Measurements from ENCODE around the gene CELSR1.

The CELSR1 gene

DNA sequence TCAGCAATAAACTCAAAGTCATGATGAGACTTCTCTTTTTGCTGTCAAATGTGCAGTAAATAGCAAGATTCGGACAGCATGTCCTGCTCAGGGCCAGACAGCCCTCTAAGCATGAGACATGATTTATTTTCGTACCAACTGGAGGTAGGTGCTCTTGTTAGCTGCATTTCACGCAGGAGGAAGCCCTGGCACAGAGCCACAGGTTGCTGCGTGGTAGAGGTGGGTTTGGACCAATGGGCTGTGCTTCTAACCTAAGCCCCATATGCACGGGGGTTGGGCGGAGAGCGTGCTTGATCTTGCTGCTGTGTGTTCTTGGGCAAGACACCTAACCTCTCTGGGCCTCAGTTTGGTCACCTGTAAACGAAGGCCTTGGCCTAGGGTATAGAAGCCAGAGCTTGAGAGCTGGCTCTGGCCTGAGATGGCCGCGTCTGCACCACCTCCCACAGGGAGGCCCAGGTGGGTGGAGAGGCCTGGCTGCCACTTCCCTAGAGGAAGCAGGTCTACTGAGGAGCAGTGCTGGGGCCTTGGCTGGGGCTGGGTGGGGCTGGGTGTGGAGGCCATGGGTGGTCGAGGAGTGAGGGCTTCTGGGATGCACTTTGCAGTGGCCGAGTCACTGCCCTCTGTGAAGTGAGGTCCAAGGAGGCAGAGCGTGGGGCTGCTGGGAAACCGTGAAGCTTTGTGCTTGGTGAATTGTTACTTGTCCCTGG, 44.3 kb upstream of the CELSR1 start:
- no peaks in the 10 kb centered on the region for H3K36me3 ChIP-seq (ENCODE audit: control insufficient read depth in 1 of 2, insufficient read depth in 2 of 2, low read length in 2 of 2)
- peak overlapping the region; percentile 63 to 69 for H3K9ac ChIP-seq (ENCODE audit: low read depth in 1 of 2, low read length in 2 of 2)
- H3K9me3 ChIP-seq (ENCODE audit: control insufficient read depth in 1 of 2, low read length in 2 of 2) = no peaks in the 10 kb centered on the region
- H3K4me1 ChIP-seq (ENCODE audit: control insufficient read depth in 1 of 2, insufficient read depth in 2 of 2, low read length in 2 of 2) = peaks cover 71 to 83% of the 10 kb centered on the region in 2 donors
- H3K27me3 ChIP-seq (ENCODE audit: control insufficient read depth in 1 of 2, insufficient read depth in 2 of 2, low read length in 2 of 2) = no peaks in the 10 kb centered on the region
- H3K27ac ChIP-seq (ENCODE audit: low read depth, low read length) = peak overlapping the region; percentile 75
- H3K4me3 ChIP-seq (ENCODE audit: low read depth in 1 of 2, low read length in 2 of 2) = peak overlapping the region in 1 of 2 donors; percentile 49

DNA sequence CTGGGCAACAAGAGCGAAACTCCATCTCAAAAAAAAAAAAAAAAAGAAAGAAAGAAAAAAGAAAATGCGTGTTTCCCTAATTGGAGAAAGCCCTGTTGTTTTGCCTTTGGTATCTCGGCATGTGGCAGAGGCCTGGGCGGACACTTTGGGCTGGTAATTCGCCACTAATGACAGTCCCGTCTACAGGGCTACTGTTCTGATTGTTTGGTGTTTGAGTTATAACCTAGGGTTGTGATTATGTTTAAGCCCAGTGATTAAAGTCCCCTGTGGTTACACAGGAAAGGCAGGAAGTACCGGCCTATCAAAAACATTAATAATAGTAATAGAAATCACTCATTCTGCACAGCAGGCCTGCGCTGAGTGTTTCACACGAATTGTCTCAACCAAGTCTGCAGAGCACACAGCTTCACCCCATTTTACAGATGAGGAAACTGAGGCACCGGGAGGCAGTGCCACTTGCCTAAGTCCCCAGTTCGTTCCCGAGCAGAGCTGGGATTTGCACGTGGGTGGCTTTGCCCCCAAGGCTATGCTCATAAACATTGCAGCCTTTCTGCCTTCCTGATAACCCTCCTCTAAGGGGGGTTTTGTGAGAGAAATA, 43.6 kb upstream of the CELSR1 start:
- peak overlapping the region; percentile 75 for H3K27ac ChIP-seq (ENCODE audit: low read depth, low read length)
- H3K36me3 ChIP-seq (ENCODE audit: control insufficient read depth in 1 of 2, insufficient read depth in 2 of 2, low read length in 2 of 2) = no peaks in the 10 kb centered on the region
- H3K27me3 ChIP-seq (ENCODE audit: control insufficient read depth in 1 of 2, insufficient read depth in 2 of 2, low read length in 2 of 2) = no peaks in the 10 kb centered on the region
- no peaks in the 10 kb centered on the region for H3K9me3 ChIP-seq (ENCODE audit: control insufficient read depth in 1 of 2, low read length in 2 of 2)
- peaks cover 70 to 80% of the 10 kb centered on the region in 2 donors for H3K4me1 ChIP-seq (ENCODE audit: control insufficient read depth in 1 of 2, insufficient read depth in 2 of 2, low read length in 2 of 2)
- H3K9ac ChIP-seq (ENCODE audit: low read depth in 1 of 2, low read length in 2 of 2) = peak overlapping the region; percentile 63 to 69
- H3K4me3 ChIP-seq (ENCODE audit: low read depth in 1 of 2, low read length in 2 of 2) = peak overlapping the region in 1 of 2 donors; percentile 49

DNA sequence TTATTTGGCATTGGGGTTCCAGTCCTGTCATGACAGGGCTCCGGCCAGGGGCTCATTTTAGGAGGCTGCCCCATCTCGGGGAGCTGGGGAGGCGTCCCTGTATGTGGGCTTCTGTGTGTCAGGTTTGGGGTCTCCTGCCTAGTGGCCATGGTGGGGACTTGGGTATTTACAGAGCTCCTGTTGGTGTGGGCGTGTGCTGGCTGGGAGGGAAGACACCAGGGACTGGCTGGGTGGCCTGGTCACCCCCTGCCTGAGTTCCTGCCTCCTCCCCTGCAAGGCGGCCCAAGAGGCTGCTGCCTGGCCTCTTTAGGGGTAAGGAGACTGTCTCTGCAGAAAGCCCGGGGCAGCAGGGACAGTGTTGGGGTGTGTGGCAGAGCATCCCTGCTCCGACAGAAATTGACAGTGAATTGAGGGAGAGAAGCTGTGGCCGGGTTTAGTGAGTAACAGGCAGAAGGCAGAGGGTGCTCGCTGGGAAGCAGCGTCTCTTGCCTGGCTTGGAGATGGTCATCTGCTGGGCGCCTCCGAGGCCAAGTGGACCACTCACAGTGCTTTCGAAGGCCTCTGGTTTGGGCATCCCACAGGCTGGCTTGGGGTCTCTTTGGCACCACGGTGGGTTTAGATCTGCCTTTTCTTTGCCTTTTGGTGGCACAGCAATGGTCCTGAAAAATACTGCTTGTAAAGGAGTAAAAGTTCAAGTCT, 42.5 kb upstream of the CELSR1 start:
- Histone ChIP-seq H3K27ac (ENCODE audit: low read depth, low read length) (peak overlapping the region; percentile 86), H3K4me3 (ENCODE audit: low read depth in 1 of 2, low read length in 2 of 2) (peak overlapping the region; percentile 80 to 85), H3K4me1 (ENCODE audit: control insufficient read depth in 1 of 2, insufficient read depth in 2 of 2, low read length in 2 of 2) (peaks cover 74 to 83% of the 10 kb centered on the region in 2 donors), H3K9me3 (ENCODE audit: control insufficient read depth in 1 of 2, low read length in 2 of 2) (no peaks in the 10 kb centered on the region), H3K36me3 (ENCODE audit: control insufficient read depth in 1 of 2, insufficient read depth in 2 of 2, low read length in 2 of 2) (no peaks in the 10 kb centered on the region), H3K27me3 (ENCODE audit: control insufficient read depth in 1 of 2, insufficient read depth in 2 of 2, low read length in 2 of 2) (no peaks in the 10 kb centered on the region), H3K9ac (ENCODE audit: low read depth in 1 of 2, low read length in 2 of 2) (peak overlapping the region; percentile 87 to 92)

DNA sequence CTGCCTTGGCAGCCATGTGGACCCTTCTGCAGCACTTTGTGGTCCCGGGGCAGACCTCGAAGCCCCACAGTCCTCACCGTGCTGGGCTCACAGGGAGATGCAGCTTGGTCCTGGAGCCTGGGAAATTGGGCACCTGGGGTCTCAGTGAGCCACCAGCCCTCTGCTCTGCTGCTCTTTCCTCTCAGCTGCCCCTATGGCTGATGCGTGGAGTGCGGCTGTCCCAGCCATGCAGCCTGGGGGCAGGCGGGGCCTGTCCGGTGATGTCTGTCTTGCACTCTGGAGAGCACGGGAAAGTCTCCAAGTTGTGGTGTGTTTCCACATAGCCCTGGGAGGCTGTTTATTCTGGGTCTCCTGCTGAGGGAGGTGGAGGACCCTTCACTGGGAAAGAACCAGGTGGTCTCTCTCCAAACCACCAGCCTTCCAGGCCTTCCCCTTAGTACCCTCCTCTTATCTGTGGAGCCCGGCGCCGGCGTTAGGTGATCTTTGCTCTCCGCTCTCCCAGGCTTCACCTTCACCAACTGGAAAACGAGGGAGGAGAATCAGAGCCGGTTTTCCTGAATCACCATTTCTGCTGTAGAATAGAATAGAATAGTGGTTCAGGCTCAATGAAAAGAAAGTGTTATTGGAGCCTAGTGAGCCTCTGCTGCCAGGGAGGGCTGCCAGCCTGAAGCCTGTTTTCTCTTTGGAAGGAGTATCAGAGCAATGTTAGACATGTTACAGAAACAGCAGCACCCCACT, 41.6 kb upstream of the CELSR1 start:
- peak overlapping the region; percentile 86 for H3K27ac ChIP-seq (ENCODE audit: low read depth, low read length)
- peak overlapping the region; percentile 80 to 85 for H3K4me3 ChIP-seq (ENCODE audit: low read depth in 1 of 2, low read length in 2 of 2)
- H3K9ac ChIP-seq (ENCODE audit: low read depth in 1 of 2, low read length in 2 of 2) = peak overlapping the region; percentile 87 to 92
- H3K4me1 ChIP-seq (ENCODE audit: control insufficient read depth in 1 of 2, insufficient read depth in 2 of 2, low read length in 2 of 2) = peaks cover 77 to 82% of the 10 kb centered on the region in 2 donors
- H3K36me3 ChIP-seq (ENCODE audit: control insufficient read depth in 1 of 2, insufficient read depth in 2 of 2, low read length in 2 of 2) = no peaks in the 10 kb centered on the region
- no peaks in the 10 kb centered on the region for H3K27me3 ChIP-seq (ENCODE audit: control insufficient read depth in 1 of 2, insufficient read depth in 2 of 2, low read length in 2 of 2)
- H3K9me3 ChIP-seq (ENCODE audit: control insufficient read depth in 1 of 2, low read length in 2 of 2) = no peaks in the 10 kb centered on the region

DNA sequence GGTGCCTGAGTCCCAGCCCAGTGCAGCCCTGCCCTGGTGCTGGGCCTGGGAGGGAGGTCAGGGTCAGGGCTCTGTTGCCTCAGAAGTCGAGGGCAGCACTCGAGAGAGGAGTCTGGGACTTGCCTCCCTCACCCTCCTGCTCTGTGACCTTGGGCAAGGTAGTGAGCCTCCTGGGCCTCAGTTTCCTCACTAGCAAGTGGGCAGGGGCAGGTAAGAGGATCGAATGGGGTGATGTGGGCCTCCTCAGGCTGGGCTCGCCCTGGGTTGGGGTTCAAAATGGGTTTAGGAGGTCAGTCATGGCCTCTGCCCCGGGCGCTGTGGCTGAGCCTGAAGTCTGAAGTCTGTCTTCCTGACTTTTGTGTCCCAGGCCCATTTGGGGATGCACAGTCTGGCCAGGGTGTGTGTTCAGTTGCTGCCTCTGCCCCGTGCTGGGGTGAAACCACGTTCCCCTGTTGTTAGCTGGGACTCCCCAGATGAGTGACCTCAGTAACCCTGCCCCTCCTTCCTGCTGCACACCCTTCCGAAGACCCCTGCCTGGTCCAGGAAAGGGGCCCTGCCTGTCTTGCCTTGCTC, 40.9 kb upstream of the CELSR1 start:
- H3K9me3 ChIP-seq (ENCODE audit: control insufficient read depth in 1 of 2, low read length in 2 of 2) = no peaks in the 10 kb centered on the region
- peaks cover 77 to 84% of the 10 kb centered on the region in 2 donors for H3K4me1 ChIP-seq (ENCODE audit: control insufficient read depth in 1 of 2, insufficient read depth in 2 of 2, low read length in 2 of 2)
- peak overlapping the region; percentile 86 for H3K27ac ChIP-seq (ENCODE audit: low read depth, low read length)
- peak overlapping the region; percentile 80 to 85 for H3K4me3 ChIP-seq (ENCODE audit: low read depth in 1 of 2, low read length in 2 of 2)
- no peaks in the 10 kb centered on the region for H3K27me3 ChIP-seq (ENCODE audit: control insufficient read depth in 1 of 2, insufficient read depth in 2 of 2, low read length in 2 of 2)
- H3K9ac ChIP-seq (ENCODE audit: low read depth in 1 of 2, low read length in 2 of 2) = peak overlapping the region; percentile 87 to 92
- no peaks in the 10 kb centered on the region for H3K36me3 ChIP-seq (ENCODE audit: control insufficient read depth in 1 of 2, insufficient read depth in 2 of 2, low read length in 2 of 2)

DNA sequence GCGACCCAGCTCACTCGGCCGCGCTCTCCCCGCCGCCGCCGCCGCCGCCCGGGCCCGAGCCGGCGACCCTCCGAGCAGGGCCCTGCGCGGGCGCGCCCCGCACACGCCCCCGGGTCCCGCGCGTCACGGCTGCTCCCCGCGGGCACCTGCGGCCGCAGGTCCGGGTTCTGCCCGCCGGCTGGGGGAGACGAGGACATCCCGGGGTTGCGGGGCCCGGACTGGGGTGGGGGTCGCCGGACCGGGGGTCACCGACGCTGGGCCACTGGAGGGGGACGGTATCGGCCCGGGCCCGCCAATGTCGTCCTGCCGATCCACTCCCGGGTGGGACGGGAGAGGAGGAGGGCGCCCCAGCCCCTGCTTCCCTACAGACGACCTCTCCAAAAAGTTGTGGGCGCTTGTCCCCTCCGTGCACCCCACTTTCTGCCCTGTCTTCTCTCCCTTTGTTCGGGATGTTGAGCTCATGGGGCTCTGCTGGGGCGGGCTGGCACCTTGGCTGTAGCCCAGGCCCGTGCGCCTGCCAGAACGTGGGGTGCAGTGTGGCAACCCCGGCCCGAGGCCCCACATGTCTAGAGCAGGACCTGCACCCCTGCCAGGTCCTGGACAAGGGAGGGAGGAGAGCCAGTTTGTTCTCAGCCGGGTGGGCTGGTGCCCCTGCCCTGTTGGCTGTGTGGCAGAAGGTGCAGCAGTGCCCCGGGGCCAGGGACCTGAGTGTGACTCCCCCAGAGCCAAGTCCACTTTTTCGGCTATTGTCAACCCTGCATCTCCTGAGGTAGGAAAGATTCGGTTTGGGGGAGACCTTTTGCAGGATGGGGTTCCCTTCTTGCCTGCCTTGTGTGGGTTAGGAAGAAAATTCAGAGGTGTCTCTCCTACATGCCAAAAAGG, 40.2 kb upstream of the CELSR1 start:
- Histone ChIP-seq H3K36me3 (ENCODE audit: control insufficient read depth in 1 of 2, insufficient read depth in 2 of 2, low read length in 2 of 2) (no peaks in the 10 kb centered on the region), H3K9me3 (ENCODE audit: control insufficient read depth in 1 of 2, low read length in 2 of 2) (no peaks in the 10 kb centered on the region), H3K27me3 (ENCODE audit: control insufficient read depth in 1 of 2, insufficient read depth in 2 of 2, low read length in 2 of 2) (no peaks in the 10 kb centered on the region), H3K4me3 (ENCODE audit: low read depth in 1 of 2, low read length in 2 of 2) (peak overlapping the region; percentile 80 to 85), H3K4me1 (ENCODE audit: control insufficient read depth in 1 of 2, insufficient read depth in 2 of 2, low read length in 2 of 2) (peaks cover 76 to 82% of the 10 kb centered on the region in 2 donors), H3K9ac (ENCODE audit: low read depth in 1 of 2, low read length in 2 of 2) (peak overlapping the region; percentile 87 to 92), H3K27ac (ENCODE audit: low read depth, low read length) (peak overlapping the region; percentile 86)

DNA sequence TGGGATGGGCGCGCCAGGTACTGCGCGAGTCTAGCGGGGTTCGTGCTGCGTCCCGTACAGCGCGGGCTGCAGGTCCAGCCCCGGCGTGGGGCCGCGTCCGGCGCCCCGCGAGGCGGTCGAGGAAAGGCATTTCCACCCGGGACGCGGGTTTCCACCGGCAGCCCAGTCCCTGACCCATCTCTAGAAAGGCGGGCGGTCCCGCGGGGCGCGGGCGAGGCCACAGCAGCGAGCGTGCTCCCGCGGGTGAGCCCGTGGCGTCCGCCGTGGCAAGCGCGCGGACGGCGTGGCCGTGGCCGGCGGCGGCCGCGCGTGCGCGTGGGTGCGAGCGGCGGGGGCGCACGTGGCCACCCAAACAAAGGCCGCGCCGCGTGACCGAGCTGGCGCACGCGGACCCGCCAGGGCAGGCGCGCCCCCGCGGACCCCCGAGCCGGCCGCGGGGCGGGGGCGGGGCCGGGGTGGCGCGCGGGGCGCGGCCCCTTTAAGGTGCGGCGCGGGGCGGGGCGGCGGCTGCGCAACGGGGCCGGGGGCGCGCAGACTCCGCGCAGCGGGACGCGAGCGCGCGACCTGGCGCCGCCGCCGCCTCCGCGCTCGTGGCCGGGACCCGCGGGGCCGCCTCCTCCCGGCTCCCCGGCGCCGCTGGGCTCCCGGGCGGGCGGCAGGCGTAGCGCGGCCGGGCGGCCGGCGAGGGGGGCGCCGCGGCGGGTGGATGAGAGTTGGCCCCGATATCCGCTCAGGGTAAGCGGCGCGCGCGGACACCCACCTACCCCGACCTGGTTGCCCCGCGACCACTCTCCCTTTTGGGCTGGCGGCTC, 39.3 kb upstream of the CELSR1 start:
- Histone ChIP-seq H3K36me3 (ENCODE audit: control insufficient read depth in 1 of 2, insufficient read depth in 2 of 2, low read length in 2 of 2) (no peaks in the 10 kb centered on the region), H3K9ac (ENCODE audit: low read depth in 1 of 2, low read length in 2 of 2) (peak overlapping the region; percentile 56 to 70), H3K9me3 (ENCODE audit: control insufficient read depth in 1 of 2, low read length in 2 of 2) (peaks cover 5% of the 10 kb centered on the region in 2 donors), H3K27ac (ENCODE audit: low read depth, low read length) (peak overlapping the region; percentile 45), H3K4me1 (ENCODE audit: control insufficient read depth in 1 of 2, insufficient read depth in 2 of 2, low read length in 2 of 2) (peaks cover 68 to 74% of the 10 kb centered on the region in 2 donors), H3K4me3 (ENCODE audit: low read depth in 1 of 2, low read length in 2 of 2) (peak overlapping the region; percentile 57 to 85), H3K27me3 (ENCODE audit: control insufficient read depth in 1 of 2, insufficient read depth in 2 of 2, low read length in 2 of 2) (no peaks in the 10 kb centered on the region)

DNA sequence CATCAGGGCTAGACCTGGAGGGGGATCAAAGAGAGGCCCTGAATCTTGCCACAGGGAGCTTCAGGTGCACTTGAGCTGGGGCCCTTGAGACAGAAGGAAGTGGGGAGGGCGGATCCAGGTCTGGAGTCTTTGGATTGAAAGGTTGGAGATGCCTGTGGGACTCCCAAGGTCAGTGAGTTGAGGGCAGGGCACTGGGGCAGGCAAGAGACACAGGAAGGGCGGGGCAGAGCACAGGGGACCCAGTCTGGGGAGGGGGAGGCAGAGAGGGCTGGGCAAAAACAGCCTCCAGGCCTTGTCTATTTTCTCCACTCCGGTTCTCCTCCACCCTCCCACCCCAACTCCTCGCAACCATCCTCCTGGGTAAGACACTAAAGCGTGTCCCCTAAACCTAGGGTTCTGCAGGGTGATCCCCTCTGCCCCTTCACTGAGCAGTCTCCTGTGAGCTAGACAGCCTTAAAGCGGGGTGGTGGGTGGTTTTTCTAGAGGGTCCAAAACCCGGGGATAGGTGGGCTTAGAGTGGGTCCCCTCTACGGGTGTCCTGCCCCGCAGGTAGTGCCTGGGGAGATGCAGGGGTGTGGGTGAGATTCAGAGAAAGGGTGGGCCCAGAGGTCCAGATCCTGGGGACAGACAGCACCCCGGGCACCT, 38.6 kb upstream of the CELSR1 start:
- peaks cover 61 to 67% of the 10 kb centered on the region in 2 donors for H3K4me1 ChIP-seq (ENCODE audit: control insufficient read depth in 1 of 2, insufficient read depth in 2 of 2, low read length in 2 of 2)
- H3K9me3 ChIP-seq (ENCODE audit: control insufficient read depth in 1 of 2, low read length in 2 of 2) = peaks cover 8 to 12% of the 10 kb centered on the region in 2 donors
- H3K4me3 ChIP-seq (ENCODE audit: low read depth in 1 of 2, low read length in 2 of 2) = peak overlapping the region; percentile 57 to 68
- H3K27ac ChIP-seq (ENCODE audit: low read depth, low read length) = peak overlapping the region; percentile 45
- H3K27me3 ChIP-seq (ENCODE audit: control insufficient read depth in 1 of 2, insufficient read depth in 2 of 2, low read length in 2 of 2) = no peaks in the 10 kb centered on the region
- no peaks in the 10 kb centered on the region for H3K36me3 ChIP-seq (ENCODE audit: control insufficient read depth in 1 of 2, insufficient read depth in 2 of 2, low read length in 2 of 2)
- H3K9ac ChIP-seq (ENCODE audit: low read depth in 1 of 2, low read length in 2 of 2) = peak overlapping the region; percentile 56 to 70
